OCI-LY3 (cell line): ENCODE results near the gene KRT73.

Experiments used
- CTCF ChIP-seq: fragments of 200-600, 300-600 bp; sonication (generic); IDR thresholded peaks from 2 replicates; pipeline ENCODE4 v1.5.1; 2014; ENCODE audit warnings: antibody characterized with exemption, low read length, low read depth
- EZH2phosphoT487 ChIP-seq: fragments of 200-600 bp; shearing (Covaris generic); IDR thresholded peaks from 2 replicates; pipeline ENCODE4 v1.6.1; 2018; ENCODE audit warnings: antibody characterized with exemption, mixed run types, low read depth

- TF ChIP-seq CTCF (no peak), EZH2phosphoT487 (no peak)
These were observed 26.8 kb downstream of the KRT73 start for GRCh38 chr12:52591521-52591920.
